ENCODE data around the gene CORIN.
"Not testable (repeated sequence)": the region's sequence is repeated elsewhere in the genome, so short reads cannot be mapped to it uniquely, and the experiment has no call there.

Gene CORIN

DNA sequence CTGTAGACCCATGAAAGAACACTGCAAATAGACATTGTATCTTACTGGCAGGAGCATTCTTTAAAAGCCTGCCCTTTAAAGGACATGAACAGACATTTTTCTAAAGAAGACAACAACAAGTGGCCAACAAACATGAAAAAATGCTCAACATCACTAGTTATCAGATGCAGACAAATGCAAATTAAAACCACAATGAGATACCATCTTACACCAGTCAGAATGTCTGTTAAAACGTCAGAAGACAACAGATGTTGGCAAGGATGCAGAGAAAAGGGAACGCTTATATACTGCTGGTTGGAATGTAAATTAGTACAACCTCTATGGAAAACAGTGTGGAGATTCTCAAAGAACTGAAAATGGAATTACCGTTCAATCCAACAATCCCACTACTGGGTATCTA, 275.6 kb downstream of the CORIN start:
- no peak for DNase-seq (ENCODE audit: low spot score)

GRCh38 chr4:47561331-47561730, 276.5 kb downstream of the CORIN start:
- DNase-seq (ENCODE audit: low spot score) = no peak

DNA sequence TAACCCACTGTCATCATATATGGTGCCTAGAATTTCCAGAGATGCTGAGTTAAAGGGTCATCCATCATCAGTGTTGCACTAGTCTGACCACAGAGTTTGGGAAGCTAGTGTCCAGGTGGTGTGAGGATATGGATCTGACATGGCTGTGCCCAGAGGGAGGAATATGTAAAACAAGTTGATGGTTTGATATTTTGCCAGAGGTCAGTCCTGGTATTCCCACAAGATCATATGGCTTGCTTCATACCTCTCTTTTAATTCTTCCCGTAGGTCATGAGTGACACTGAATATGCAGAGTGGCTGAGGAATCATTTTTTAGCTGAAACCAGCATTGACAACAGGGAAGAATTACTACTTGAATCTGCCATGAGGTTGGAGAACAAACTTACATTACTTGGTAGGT, 277.2 kb downstream of the CORIN start:
- no peak for DNase-seq (ENCODE audit: low spot score)

GRCh38 chr4:47557255-47557654, 280.6 kb downstream of the CORIN start:
- DNase-seq (ENCODE audit: low spot score) = no peak

GRCh38 chr4:47555920-47556319, 281.9 kb downstream of the CORIN start:
- DNase-seq (ENCODE audit: low spot score) = not testable (repeated sequence)

DNA sequence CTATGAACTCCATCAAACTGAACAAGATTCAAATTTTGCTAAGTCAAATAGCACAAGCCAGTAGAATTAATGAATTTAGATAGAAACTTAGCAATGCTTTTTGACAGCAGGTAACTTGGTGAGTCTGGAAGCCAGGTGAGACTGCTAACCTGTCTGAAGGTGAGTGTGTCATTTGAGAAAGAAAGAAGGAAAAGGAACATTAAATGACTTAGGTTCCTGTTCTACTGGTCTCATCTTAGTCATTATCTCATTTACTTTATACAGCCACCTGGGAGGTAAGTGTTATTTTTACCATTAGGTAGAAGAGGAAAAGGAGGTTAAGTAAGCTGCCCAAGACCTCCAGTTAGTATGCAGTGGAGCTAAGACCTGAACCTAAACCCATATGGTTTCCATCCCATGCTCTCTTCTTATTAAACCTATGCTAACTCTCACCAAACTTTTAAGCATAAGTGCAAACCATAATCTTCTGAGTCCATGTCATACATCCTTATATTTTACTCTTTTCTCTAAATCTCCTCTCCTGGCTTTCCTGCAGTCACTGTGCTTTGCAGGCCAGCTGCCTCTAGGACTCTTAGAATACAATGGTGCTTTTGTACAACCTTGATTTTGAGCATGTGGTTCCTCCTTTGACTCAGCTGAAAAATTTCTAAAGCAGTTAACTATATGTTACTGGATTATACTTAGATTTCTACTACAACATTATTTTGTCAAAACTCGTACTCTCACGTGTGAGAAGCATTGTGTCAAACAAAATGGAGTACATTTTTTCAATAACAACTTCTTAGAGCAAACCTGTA, 284.3 kb downstream of the CORIN start:
- DNase-seq (ENCODE audit: low spot score) = no peak

DNA sequence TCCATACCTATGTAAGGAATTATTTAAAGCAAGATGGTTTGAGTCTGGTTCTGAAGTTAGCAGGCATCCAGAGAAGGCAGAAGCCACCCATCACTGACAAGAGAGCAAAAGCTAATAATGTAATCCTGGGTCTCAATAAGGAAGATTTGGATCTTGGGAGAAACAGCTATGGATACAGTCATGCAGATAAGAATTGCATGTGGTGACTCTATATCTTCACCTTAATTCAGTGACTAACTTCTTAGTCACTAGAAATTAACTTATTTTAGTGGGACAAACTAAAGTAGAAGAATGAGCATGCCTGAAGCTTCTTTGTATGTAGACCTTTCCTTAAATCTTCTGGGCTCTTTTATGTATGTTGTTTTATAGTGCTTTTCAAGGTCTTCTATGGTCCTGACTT, 286.2 kb downstream of the CORIN start:
- no peak for DNase-seq (ENCODE audit: low spot score)

GRCh38 chr4:47550899-47551548, 286.8 kb downstream of the CORIN start:
- DNase-seq (ENCODE audit: low spot score) = no peak

GRCh38 chr4:47550357-47550756, 287.5 kb downstream of the CORIN start:
- DNase-seq (ENCODE audit: low spot score) = not testable (repeated sequence)
